ENCODE results near the gene SEMA3A. TPM values are rescaled to one million over a fixed set of nuclear protein-coding genes. Genes with fewer than 3 reads are reported as not detected.

The SEMA3A gene
- total and polyA plus RNA-seq, 9 donors: 0.76 to 23.0 (median 2.2) TPM

- TF ChIP-seq CTCF (IDR thresholded peaks at IDR 0.05) (no peak), EP300 (IDR thresholded peaks at IDR 0.05) (no peak), POLR2A (IDR thresholded peaks at IDR 0.05) (no peak)
- Histone ChIP-seq H3K9me3 (no peaks in the 10 kb centered on the region), H3K27ac (no peak overlapping the region), H3K4me3 (no peak overlapping the region), H3K4me1 (ENCODE audit: insufficient read depth) (no peaks in the 10 kb centered on the region), H3K36me3 (no peaks in the 10 kb centered on the region), H3K27me3 (no peaks in the 10 kb centered on the region)
- intact Hi-C loops (cut with DNase I): no loop called here
- 78 to 86% (median 80%) methylated on average over 1 of the region's 1 CpG for WGBS, 3 donors
- DNase-seq: no peak
Measured at GRCh38 chr7:84191842-84192241, 2.7 kb downstream of the SEMA3A start.

GRCh38 chr7:84191261-84191660 is 3.3 kb downstream of the SEMA3A start:
- no peak overlapping the region for H3K27ac ChIP-seq
- no peak for TF ChIP-seq POLR2A (IDR thresholded peaks at IDR 0.05)
- TF ChIP-seq EP300 (IDR thresholded peaks at IDR 0.05): no peak
- no peak for TF ChIP-seq CTCF (IDR thresholded peaks at IDR 0.05)
- H3K4me3 ChIP-seq: no peak overlapping the region
- H3K4me1 ChIP-seq (ENCODE audit: insufficient read depth): no peaks in the 10 kb centered on the region
- intact Hi-C loops (cut with DNase I): no loop called here
- H3K9me3 ChIP-seq: no peaks in the 10 kb centered on the region
- no peak for DNase-seq
- no peaks in the 10 kb centered on the region for H3K27me3 ChIP-seq
- no peaks in the 10 kb centered on the region for H3K36me3 ChIP-seq

GRCh38 chr7:84190016-84190705 is 4.4 kb downstream of the SEMA3A start:
- DNase-seq: no peak
- Histone ChIP-seq H3K4me1 (ENCODE audit: insufficient read depth) (no peaks in the 10 kb centered on the region), H3K36me3 (no peaks in the 10 kb centered on the region), H3K27me3 (no peaks in the 10 kb centered on the region), H3K9me3 (no peaks in the 10 kb centered on the region), H3K4me3 (no peak overlapping the region), H3K27ac (no peak overlapping the region)
- 93 to 98% (median 98%) methylated on average over 1 of the region's 1 CpG for WGBS, 3 donors
- TF ChIP-seq EP300 (IDR thresholded peaks at IDR 0.05) (no peak), CTCF (IDR thresholded peaks at IDR 0.05) (no peak), POLR2A (IDR thresholded peaks at IDR 0.05) (no peak)
- intact Hi-C loops (cut with DNase I): no loop called here

- Histone ChIP-seq H3K27ac (no peak overlapping the region), H3K9me3 (no peaks in the 10 kb centered on the region), H3K4me3 (no peak overlapping the region), H3K4me1 (ENCODE audit: insufficient read depth) (no peaks in the 10 kb centered on the region), H3K36me3 (no peaks in the 10 kb centered on the region), H3K27me3 (no peaks in the 10 kb centered on the region)
- TF ChIP-seq EP300 (IDR thresholded peaks at IDR 0.05) (no peak), POLR2A (IDR thresholded peaks at IDR 0.05) (no peak), CTCF (IDR thresholded peaks at IDR 0.05) (no peak)
- intact Hi-C loops (cut with DNase I): no loop called here
- no peak for DNase-seq
Measured at GRCh38 chr7:84188786-84189405, 5.7 kb downstream of the SEMA3A start.

All from ovary (tissue), 9 donors.